Astrocyte of the hippocampus (primary cell): ENCODE results near the gene SCPEP1.
A peak's percentile ranks its signal among the peaks of the same experiment; 100 is the strongest.
"Not testable (repeated sequence)": the region's sequence is repeated elsewhere in the genome, so short reads cannot be mapped to it uniquely, and the experiment has no call there.

Experiments
- DNase-seq: peaks from one replicate; pipeline ENCODE4 v3.0.0; 2011; ENCODE audit warnings: low read depth, low spot score

SCPEP1 gene

DNA sequence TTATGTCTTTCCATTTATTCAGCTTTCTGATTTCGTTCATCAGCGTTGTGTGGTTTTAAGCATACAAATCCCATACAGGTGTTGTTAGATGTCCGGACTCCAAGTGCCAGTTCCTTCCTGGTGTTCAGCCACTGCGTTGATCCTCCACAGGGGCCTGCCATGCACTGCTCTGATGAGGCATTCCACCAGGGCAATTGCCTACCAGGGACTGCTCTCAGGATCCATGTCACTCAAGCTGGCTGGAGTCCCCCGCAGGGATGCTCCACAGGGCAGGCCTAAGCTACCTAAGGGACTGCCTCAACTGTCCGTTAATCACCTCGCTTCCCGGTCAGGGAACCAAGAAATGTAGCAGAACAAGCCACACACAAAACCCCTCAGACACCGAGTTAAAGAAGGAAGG lies 12.7 kb upstream of the SCPEP1 start:
- not testable (repeated sequence) for DNase-seq

DNA sequence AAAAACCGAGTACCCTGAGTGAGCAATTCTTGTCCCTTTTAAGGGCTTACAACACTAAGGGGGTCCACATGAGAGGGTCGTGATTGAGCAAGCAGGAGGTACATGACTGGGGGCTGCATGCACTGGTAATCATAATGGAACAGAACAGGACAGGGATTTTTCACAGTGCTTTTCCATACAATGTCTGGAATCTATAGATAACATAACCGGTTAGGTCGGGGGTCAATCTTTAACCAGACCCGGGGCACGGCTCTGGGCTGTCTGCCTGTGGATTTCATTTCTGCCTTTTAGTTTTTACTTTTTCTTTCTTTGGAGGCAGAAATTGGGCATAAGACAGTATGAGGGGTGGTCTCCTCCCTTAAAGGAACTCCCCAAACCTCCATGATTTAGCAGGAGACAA lies 12.2 kb upstream of the SCPEP1 start:
- DNase-seq = not testable (repeated sequence)

DNA sequence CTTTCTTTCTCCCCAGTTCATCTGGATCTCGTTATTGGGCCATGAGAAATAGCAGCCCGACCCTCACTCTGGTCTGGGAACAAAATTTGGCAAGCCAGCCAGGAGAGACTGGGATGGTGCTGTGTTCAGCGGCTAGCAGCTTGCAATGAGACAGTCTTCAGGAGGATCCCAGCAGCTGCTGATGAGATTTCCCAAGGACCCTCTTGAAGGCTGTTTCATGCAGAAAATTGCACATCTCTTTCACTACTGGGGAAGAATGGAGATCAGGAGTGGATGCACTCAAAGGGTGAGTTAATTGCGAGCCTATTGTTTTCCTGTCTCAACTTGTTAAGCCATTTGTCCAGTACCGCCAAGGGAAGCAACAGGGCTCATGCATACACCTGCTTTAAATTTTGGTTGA lies 11.6 kb upstream of the SCPEP1 start:
- DNase-seq = no peak

DNA sequence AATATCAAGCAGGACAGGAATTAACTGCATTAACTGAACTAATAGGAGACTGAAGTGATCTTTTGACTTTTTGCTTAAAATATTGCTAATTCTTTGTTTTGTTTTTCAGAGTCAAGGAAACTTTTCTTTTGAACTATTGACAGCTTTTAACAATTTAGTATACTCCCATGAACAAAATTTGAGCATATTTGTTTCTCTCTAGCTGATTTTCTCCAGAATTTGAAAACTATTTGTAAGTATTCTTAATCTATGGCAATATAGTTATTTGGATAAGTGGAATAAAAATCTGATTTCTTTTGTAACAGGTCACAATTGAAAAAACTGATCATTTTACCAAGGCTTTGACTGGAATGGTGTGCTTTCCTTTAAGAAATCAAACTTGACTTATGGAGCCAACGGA lies 7.0 kb upstream of the SCPEP1 start:
- no peak for DNase-seq

DNA sequence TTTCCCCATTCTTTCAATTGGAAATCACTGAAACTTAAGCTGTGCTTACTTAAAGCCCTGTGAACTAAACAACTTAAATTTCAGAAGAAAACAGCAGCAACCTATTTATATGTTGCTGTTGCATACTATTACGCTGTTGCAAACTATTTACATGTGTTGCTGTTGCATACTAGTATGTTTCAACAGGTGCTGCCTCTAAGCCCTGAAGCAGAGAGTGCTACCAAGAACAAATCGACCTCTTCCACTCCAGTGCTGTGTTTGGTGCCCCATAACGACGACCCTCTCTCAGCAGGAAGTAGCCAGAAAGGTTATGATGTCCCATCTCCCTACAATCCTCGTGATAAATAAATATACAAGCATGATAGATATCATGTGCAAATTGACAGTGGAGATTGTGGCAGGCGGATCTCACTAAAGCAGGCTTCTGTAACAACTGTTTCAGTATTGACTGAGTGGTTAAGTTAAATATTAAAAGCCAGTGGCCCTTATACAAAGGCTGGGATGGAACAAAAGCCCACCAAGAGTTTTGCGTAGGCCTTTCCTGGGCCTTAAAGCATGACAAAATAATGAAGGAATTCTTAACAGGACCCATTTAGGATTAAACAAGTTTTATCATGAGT lies 5.7 kb upstream of the SCPEP1 start:
- no peak for DNase-seq

DNA sequence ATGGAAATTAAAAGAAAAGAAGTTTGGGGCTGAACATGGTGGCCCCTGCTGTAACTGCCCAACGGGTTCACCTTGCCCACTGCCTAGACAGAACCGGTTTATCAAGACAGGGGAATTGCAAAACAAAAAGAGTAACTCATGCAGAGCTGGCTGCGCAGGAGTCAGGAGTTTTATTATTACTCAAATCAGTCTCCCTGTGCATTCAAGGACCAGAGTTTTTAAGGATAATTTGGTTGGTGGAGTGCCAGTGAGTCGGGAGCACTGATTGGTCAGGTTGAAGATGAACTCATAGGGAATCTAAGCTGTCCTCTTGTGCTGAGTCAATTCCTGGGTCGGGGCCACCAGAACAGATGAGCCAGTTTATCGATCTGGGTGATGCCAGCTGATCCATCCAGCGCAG lies 4.4 kb upstream of the SCPEP1 start:
- DNase-seq = no peak

DNA sequence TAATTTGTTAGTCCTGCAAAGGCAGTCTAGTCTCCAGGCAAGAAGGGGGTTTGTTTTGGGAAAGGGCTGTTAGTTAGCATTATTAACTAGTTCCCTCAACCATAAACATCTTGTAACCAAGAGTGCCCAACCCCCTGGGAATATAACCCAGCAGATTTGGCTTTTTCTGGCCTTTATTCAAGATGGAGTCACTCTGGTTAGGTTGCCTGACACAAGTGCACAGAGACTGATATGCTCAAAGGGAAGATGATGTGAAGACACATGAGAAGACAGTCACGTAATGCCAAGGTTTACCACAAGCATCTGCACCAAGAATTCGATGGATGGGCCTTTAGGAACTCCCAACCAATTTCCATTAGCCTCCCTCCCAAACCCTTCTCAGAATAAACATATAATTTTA lies 3.9 kb upstream of the SCPEP1 start:
- no peak for DNase-seq

DNA sequence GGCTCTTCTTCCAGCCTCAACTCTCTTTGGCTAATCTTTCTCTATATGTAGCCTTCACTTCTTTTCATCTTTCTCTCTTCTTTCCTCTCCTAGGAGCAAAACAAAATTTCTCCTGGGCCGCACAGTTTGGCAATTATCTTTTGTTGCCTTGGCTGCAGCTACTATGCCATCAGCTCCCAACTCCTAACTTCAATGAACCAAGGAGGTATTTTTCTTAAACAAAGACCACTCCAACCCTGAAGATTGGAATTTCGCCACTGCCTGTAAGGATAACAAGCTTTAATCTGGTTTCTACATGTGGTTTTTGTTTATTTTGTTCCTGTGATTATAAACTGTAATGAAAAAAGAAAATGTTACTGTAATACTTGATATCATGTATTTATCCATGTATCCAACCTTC lies 2.3 kb upstream of the SCPEP1 start:
- DNase-seq = no peak

DNA sequence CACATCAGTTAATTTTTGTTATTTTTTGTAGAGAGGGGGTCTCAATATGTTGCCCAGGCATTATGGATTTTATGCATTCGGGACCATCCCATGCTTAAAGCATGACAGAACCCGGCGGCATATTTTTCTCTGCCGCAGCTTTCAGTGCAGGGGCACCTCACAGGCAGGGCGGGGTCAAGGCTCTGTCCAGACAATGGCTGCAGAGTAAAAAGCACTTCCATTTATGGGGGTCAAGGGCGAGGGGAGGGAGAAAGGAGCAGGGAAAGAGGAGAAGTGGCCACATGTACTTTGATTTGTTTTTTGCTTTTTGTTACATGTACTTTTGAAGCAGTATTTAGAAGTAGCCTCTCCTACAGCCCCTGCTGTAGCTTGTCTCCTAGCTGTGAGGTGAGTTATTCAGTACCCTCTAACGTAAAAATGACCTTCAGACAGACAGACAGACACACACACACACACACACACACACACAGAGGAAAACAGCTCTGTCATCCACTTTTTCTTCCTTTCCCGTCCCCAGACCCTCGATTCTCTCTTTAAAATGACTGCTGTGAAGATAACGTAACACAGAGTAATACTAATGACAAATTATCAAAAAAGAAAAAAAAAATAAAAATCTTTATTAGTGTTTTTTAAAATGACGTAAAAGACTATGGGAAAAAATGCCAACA lies 856 bp upstream of the SCPEP1 start:
- no peak for DNase-seq

DNA sequence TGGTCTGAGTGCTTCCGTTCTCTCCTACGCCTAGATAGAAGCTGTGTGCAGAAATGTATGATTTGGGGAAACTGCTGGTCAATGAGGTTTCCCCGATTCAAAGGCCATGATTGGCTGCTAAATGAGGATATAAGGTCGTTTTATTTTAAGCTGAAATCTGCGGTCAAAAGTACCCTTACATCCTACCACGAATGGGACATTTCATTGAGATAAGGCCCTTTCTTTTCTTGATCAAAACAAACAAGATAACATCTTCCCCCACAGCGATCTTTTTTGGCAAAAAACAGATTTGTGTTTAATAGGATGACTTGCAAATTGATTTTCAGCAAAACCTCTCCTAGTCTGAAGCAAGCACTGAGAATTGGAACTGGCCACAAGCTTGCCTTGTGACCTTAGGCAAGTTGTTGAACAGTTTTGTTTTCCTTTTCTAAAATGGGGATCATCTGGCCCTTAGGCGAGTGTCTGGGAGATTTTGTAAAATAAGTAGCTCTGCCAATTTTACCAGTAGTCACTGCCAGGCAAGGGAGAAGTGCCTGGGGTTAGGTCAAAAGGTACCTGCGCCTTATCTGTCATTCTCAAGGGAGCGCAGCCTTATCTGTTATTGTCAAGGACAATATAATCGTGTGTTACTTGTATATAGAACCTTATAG lies 635 bp downstream of the SCPEP1 start:
- peak; percentile 5 for DNase-seq

DNA sequence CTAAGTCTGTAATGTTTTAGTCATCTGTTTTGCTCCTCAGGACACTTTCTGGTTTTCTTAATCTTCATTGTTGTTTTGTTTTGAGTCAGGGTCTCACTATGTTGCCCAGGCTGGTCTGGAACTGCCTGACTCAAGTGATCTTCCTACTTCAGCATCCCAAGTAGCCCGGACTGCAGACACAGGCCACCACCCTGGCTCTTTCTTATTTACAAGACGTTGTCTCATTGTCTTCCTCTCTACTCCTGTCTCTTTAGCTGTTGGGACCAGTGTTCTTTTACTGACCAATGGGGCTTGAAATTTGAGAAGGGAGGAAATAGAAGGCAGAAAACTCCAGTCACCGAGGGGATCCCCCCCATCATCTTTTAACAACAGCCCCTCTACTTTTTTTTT lies 1.2 kb downstream of the SCPEP1 start:
- no peak for DNase-seq

DNA sequence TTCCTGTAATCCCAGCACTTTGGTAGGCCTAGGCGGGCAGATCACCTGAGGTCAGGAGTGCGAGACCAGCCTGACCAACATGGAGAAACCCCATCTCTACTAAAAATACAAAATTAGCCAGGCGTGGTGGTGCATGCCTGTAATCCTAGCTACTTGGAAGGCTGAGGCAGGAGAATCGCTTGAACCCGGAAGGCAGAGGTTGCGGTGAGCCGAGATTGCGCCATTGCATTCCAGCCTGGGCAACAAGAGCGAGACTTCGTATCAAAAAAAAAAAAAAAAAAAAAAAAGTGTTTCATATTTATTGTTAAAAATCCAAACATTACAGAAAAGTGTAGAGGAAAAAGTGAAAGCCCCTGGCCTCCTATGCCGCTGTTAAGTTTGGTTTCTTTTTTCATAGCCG lies 2.6 kb downstream of the SCPEP1 start:
- not testable (repeated sequence) for DNase-seq

DNA sequence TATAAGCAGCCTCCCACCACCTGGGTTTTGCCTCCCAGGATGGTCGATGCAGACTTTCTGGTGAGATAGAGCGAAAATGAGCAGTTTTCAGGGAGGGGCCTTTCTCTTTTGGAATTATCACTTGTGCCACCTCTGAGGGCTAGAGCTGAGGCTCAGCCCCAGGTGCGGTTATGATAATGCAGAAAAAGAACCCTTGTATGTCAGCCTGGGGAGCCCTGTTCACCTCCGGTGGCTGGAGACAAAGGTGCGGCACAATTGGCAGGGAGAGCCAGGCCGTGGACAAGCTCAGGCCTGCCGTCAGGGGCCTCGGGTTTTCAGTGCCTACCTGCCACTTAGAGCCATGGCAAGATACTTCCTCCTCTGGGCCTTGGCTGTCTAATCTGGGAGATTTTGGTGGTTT lies 4.4 kb downstream of the SCPEP1 start:
- no peak for DNase-seq

DNA sequence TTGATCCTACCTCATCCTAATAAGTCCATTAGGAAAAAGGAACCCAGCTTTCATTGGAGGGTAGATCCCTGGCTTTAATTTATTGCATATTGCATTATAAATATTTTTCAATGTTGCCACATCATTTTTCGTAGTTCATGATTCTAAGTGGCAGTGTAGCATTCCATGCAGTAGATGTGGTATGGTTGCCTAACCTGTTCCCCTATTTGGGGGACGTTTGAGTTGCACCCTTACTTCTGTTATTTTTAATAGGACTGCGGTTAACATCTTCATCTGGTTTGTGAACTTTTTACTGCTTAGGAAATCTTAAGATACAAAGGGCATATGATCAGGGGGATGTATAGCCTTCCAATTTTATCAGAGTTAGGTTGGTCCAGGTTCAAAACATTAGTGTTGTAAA lies 5.4 kb downstream of the SCPEP1 start:
- DNase-seq = no peak

DNA sequence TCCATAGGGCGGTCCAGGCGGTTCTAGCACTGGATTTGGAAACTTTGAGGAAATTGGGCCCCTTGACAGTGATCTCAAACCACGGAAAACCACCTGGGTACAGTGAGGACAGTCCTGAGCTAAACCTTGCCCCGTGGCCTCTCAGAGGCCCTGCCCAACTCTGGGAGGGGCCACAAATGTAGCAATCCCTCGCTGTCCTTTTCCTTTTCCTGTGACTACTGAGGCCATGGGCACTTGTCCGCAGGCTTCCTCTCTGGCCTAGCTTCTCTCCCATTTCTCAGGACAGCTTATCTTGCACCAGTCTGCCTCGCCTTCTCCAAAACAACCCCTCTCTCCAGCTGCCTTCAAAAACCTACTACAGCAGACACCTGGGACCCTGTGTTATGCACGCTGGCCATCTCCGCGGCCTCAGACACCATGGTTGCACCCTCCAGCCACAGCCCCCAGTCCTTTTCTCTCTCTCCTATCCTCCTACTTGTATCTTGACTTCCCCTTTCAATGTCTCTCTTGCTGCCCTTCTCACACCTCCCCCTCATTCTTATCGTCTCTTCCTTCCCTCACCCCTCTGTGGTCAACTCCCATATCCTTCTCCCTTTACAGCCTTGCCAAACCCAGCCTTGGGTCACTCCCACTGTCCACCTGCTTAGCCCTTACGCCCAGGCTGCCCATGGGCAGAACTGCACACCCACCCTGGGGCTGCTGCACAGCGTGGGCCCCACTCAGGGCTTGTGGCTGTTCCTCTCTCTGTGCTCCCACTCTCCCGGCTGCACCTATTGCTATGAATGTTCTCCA lies 7.6 kb downstream of the SCPEP1 start:
- no peak for DNase-seq

DNA sequence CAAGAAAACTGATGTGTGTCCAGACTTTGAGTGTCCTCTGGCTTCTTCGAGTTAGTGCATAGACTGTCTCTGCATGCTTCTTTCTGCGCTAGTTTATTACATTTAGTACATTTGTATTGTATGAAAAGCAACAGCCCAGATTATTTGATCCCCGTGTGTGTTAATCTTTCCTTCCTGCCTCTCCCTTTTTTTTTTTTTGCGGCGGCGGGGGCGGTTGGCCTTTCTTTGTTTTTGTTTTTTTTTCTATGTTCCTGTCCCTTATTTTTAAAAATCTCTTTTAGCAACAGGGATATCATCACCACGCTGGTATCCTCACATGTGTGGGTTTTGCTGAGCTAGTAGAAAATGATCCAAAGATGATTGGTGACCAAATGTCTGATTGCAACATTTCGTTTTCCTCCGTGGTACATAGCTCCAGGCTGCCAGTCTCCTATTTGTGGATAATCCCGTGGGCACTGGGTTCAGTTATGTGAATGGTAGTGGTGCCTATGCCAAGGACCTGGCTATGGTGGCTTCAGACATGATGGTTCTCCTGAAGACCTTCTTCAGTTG lies 9.4 kb downstream of the SCPEP1 start:
- no peak for DNase-seq

DNA sequence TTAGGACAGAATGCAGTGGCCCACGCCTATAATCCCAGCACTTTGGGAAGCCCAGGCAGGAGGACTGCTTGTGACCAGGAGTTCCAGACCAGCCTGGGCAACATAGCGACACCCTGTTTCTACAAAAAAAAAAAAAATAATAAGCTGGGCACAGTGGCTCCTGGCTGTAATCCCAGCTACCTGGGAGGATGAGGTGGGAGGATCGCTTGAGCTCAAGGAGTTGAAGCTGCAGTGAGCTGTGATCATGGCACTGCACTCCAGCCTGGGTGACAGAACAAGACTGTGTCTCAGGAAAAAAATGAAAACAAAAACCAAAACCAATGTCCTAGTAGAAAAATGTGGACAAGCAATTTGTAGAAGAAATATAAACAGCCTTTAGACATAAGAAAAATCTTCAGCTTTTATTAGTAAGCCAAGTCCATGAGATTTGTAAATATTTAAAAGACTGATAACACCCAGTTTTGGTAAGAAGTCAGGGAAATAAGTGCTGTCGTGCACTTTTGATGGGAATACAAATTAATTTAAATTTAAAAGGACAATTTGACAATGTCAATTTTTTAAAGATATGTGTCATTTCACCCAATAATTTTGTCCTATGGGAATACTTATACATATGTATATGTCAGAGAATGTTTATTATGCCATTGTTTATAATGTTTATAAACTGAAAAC lies 11.1 kb downstream of the SCPEP1 start:
- DNase-seq = no peak

DNA sequence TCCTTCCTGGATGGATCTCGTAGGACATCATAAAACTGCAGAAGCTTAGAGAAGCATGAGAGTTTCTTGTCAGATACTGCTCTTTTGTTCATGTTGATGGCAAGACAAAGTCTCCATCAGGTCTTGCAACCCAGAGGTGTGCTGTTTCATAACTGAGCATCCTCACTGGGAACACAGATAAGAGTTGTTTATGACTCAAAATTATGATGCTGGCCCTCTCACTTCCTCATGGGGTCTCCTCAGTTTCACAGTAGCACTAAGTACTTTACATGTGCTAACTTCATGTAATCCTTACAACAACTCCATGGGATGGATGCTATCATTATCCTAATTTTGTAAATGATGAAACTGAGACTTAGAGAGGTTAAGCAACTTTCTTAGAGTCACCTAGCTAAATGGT lies 14.4 kb downstream of the SCPEP1 start:
- DNase-seq = no peak

DNA sequence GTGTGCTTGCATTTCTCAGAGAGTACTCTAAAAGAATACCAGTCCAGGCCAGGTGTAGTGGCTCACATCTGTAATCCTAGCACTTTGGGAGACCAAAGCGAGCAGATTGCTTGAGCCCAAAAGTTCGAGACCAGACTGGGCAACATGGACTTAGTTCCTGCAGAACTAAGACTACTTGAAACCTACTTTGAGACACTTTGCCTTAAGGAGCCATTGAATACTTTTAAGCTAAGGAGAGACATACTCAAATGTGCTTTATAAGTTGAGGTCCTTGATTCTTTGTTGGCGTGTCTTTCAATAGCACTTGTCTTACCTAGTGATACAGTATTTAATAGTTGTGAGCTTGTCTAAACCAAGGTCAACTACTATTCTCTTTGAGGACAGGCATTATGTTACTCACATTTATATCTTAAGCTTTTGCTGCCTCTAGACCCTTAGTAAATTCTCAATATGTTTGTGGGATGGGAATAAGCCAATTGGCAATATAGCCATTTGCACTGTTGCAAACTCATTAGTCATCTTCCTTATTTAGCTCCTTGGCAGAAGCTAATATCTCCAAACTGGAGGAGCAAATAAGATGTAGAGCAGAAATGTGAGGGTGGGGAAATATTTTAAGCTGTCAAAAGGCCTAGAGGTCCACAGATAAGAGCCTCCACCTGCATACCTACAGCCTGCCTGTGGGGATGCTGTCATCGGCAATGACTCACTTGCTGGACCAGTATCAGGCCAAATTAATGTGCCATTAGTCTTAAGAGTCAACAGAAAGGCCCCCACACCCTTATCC lies 16.3 kb downstream of the SCPEP1 start:
- DNase-seq = peak; percentile 65

DNA sequence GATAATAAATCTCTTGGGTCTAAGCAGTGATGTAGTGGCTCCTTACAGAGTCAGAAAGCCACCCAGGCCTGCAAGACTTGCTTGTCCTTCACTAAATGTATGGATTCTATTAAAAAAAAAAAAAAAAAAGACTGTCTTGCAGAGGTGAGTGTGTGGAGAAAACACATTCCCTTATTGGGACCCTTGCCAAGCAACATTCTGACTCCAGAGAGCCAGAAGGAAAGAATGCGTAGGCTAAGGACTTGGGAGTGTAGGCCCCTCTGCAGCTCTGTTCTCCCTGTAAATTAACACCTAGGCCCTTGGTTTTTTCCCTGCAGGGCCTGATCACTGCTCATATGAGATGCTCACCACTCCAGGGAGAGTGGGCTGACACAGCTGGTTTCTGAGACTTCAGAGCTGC lies 17.8 kb downstream of the SCPEP1 start:
- peak; percentile 55 for DNase-seq

DNA sequence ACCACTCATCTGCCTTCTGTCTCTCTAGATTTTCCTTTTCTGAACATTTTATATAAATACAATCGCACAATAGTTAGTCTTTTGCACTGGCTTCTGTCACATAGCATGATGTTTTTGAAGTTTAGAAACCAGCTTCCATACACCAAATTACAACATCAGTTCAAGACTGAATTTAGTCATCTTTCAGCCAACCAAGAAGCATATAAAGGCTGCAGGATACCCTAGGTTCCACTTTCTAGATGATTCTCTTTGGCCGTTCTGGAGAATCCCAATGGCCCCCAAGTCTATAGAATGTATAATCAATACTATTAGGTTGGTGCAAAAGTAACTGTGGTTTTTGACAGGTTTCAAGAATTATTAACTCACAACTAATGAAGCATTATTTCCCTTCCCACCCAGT lies 19.4 kb downstream of the SCPEP1 start:
- no peak for DNase-seq
